Smooth muscle cell (in vitro differentiated cells): ENCODE results near the gene NDUFS7. TPM values are rescaled to one million over a fixed set of nuclear protein-coding genes. Genes with fewer than 3 reads are reported as not detected.
"Not testable (repeated sequence)": the region's sequence is repeated elsewhere in the genome, so short reads cannot be mapped to it uniquely, and the experiment has no call there.

Source experiments
- DNase-seq: peaks from one replicate; lab custom pipeline; 2025; ENCODE audit not compliant: unreplicated experiment; lab: John Stamatoyannopoulos, UW
- H2AFZ ChIP-seq: fragments of 200-600 bp; sonication (generic); 2 replicates; pipeline ENCODE4 v1.6.0; 2016; ENCODE audit warnings: antibody characterized with exemption, low read depth, mild to moderate bottlenecking
- H3F3A ChIP-seq: fragments of 200-600 bp; sonication (generic); 2 replicates; pipeline ENCODE4 v1.6.0; 2017; ENCODE audit warnings: antibody characterized with exemption, low read depth
- H3K27ac ChIP-seq: fragments of 200-600 bp; sonication (generic); 2 replicates; pipeline ENCODE4 v1.5.1; 2016; ENCODE audit warnings: low read depth, mild to moderate bottlenecking
- H3K27me3 ChIP-seq: fragments of 200-600 bp; sonication (generic); 2 replicates; pipeline ENCODE4 v1.6.1; 2016; ENCODE audit warnings: low read depth, mild to moderate bottlenecking
- H3K36me3 ChIP-seq: fragments of 200-600 bp; sonication (generic); 2 replicates; pipeline ENCODE4 v1.5.1; 2016; ENCODE audit warnings: low read depth
- H3K4me1 ChIP-seq: fragments of 200-600 bp; sonication (generic); 2 replicates; pipeline ENCODE4 v1.5.1; 2016; ENCODE audit warnings: low read depth
- H3K4me2 ChIP-seq: fragments of 200-600 bp; sonication (generic); 2 replicates; pipeline ENCODE4 v1.6.0; 2016; ENCODE audit warnings: mild to moderate bottlenecking
- H3K4me3 ChIP-seq: fragments of 200-600 bp; sonication (generic); 2 replicates; pipeline ENCODE4 v1.5.1; 2016; ENCODE audit warnings: mild to moderate bottlenecking
- H3K79me2 ChIP-seq: fragments of 200-600 bp; sonication (generic); 2 replicates; pipeline ENCODE4 v1.6.0; 2016; ENCODE audit warnings: low read depth, mild to moderate bottlenecking
- H3K9ac ChIP-seq: fragments of 200-600 bp; sonication (generic); 2 replicates; pipeline ENCODE4 v1.6.0; 2016; ENCODE audit warnings: low read depth
- H3K9me3 ChIP-seq: fragments of 200-600 bp; sonication (generic); replicated peaks from 2 replicates; pipeline ENCODE4 v1.5.1; 2016; ENCODE audit warnings: low read depth
- H4K20me1 ChIP-seq: fragments of 200-600 bp; sonication (generic); 2 replicates; pipeline ENCODE4 v1.6.0; 2016; ENCODE audit warnings: low read depth
- CTCF ChIP-seq: fragments of 200-600 bp; sonication (generic); IDR thresholded peaks from 2 replicates; pipeline ENCODE4 v1.5.1; 2017; ENCODE audit warnings: borderline replicate concordance, mild to moderate bottlenecking, antibody characterized with exemption; ENCODE audit not compliant: insufficient read depth, poor library complexity, severe bottlenecking
- WGBS: methylation state at CpG from one replicate; pipeline ENCODE4 v1.1.7; 2016; ENCODE audit warnings: low lambda C conversion rate; 5-methylcytosine and 5-hydroxymethylcytosine counted together
- polyA plus RNA-seq: library from polyadenylated mRNA; unstranded; fragments of >200 nt; fragmentation: Nextera tagmentation; extraction: Ambion mirVana; gene quantifications from 2 replicates; pipeline ENCODE4 v1.2.1, GENCODE V29; 2016
- total RNA-seq: library from RNA; depleted of rRNA; stranded (reverse); fragments of >200 nt; gene quantifications from 2 replicates; pipeline ENCODE4 v1.2.3, GENCODE V29; 2014

The NDUFS7 gene
- total and polyA plus RNA-seq, 2 experiments from 2014 or later, result 95.8 to 245 TPM

- no peak for TF ChIP-seq CTCF
- Histone ChIP-seq H3K9ac (no peak overlapping the region), H3K4me3 (no peak overlapping the region), H3K9me3 (no peaks in the 10 kb centered on the region), H3K36me3 (no peaks in the 10 kb centered on the region), H4K20me1 (peaks cover 89% of the 10 kb centered on the region), H3K27me3 (no peaks in the 10 kb centered on the region), H2AFZ (no peak overlapping the region), H3F3A (peaks cover 28% of the 10 kb centered on the region), H3K27ac (peak overlapping the region; percentile 96), H3K4me1 (peaks cover 20% of the 10 kb centered on the region), H3K79me2 (peaks cover 79% of the 10 kb centered on the region), H3K4me2 (peak overlapping the region; percentile 80)
- DNase-seq, result no peak
- 85% methylated on average over 30 of the region's 30 CpGs for WGBS
These were observed 34.2 kb downstream of the NDUFS7 start for GRCh38 chr19:1417681-1418495.

- WGBS, result 94% methylated on average over 13 of the region's 13 CpGs
- peaks cover 79% of the 10 kb centered on the region for H3K79me2 ChIP-seq
- peaks cover 20% of the 10 kb centered on the region for H3K4me1 ChIP-seq
- no peak for DNase-seq
- H3F3A ChIP-seq, result peaks cover 28% of the 10 kb centered on the region
- no peak overlapping the region for H3K4me3 ChIP-seq
- H3K9me3 ChIP-seq, result no peaks in the 10 kb centered on the region
- no peak overlapping the region for H3K4me2 ChIP-seq
- no peaks in the 10 kb centered on the region for H3K27me3 ChIP-seq
- no peak overlapping the region for H3K9ac ChIP-seq
- no peak for TF ChIP-seq CTCF
- H4K20me1 ChIP-seq, result peaks cover 89% of the 10 kb centered on the region
- H2AFZ ChIP-seq, result no peak overlapping the region
- peak overlapping the region; percentile 96 for H3K27ac ChIP-seq
- H3K36me3 ChIP-seq, result no peaks in the 10 kb centered on the region
These were observed 34.7 kb downstream of the NDUFS7 start for GRCh38 chr19:1418496-1418775.

- Histone ChIP-seq H3K4me1 (peaks cover 20% of the 10 kb centered on the region), H3K27me3 (no peaks in the 10 kb centered on the region), H3K27ac (no peak overlapping the region), H3F3A (peaks cover 27% of the 10 kb centered on the region), H3K79me2 (peaks cover 78% of the 10 kb centered on the region), H4K20me1 (peaks cover 88% of the 10 kb centered on the region), H3K4me3 (no peak overlapping the region), H2AFZ (no peak overlapping the region), H3K9me3 (no peaks in the 10 kb centered on the region), H3K9ac (no peak overlapping the region), H3K36me3 (no peaks in the 10 kb centered on the region), H3K4me2 (no peak overlapping the region)
- 95% methylated on average over 21 of the region's 21 CpGs for WGBS
- no peak for DNase-seq
- no peak for TF ChIP-seq CTCF
These were observed 35.4 kb downstream of the NDUFS7 start for GRCh38 chr19:1418951-1419738.

- not testable (repeated sequence) for H3K4me2 ChIP-seq, H3K27ac ChIP-seq, DNase-seq, H2AFZ ChIP-seq, H3K27me3 ChIP-seq, H3K9me3 ChIP-seq, H3K4me3 ChIP-seq, H3K9ac ChIP-seq, H3K36me3 ChIP-seq
- WGBS, result 98% methylated on average over 12 of the region's 43 CpGs
- Histone ChIP-seq H4K20me1 (peaks cover 88% of the 10 kb centered on the region), H3K4me1 (peaks cover 17% of the 10 kb centered on the region), H3F3A (peaks cover 18% of the 10 kb centered on the region), H3K79me2 (peaks cover 73% of the 10 kb centered on the region)
These were observed 36.4 kb downstream of the NDUFS7 start for GRCh38 chr19:1420085-1420484.
